ENCODE measurements around the gene CLDN7. TPM values are rescaled to one million over a fixed set of nuclear protein-coding genes. Genes with fewer than 3 reads are reported as not detected.

CLDN7 gene
- total RNA-seq, 1 donor from 2014 or later: 10.5 TPM

DNA sequence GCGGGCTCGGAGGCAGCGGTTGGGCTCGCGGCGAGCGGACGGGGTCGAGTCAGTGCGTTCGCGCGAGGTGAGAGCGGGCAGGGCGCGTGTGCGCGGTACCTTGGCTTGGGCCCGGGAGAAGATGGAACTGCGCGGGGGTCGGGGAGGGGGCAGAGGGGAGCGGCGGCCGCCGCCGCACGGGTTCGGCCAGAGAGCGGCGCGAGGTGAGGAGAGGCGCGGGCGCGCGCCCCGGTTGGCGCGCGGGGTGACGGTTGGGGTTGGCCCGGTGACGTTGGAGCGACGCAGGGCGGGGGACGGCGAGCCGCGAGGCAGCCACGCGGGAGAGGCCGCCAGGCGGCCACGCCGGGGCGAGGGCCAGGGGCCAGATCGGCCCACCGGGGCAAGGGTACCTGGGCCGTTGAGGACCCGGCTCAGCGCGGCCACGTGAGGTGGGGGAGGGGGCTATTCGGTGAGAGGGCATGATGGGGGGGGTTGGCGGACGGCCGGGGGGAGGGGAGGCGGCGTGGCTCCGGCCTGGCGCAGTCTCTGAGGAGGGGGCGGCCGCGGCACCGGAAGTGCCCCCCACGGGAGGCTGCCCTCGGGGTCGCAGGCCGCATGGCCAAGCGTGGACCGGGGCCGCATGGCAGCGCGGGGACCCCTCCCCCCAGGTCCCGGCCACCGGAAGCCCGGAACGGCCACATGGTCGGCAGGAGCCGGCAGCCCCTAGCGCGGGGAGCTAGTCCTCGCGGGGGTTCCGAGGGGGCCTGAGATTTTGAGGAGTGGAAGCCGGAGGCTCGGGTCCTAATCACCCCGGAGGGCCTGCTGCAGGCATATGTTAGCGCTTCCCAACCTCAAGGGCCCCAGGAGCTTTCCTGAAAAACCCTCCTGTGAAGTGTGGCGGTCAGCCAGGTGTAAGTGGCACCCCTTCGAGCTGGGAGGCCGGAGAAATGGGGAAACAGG lies 45.7 kb upstream of the CLDN7 start:
- Histone ChIP-seq H3K9me3 (ENCODE audit: insufficient read depth, low read depth, low read length) (no peaks in the 10 kb centered on the region), H3K4me2 (ENCODE audit: low read length) (peak overlapping the region; percentile 89), H4K20me1 (ENCODE audit: insufficient read depth, low read length) (peaks cover 47% of the 10 kb centered on the region), H3K27ac (ENCODE audit: low read depth, low read length) (peak overlapping the region; percentile 90), H2AFZ (ENCODE audit: low read depth, low read length) (no peak overlapping the region), H3K36me3 (ENCODE audit: insufficient read depth, low read length) (peaks cover 35% of the 10 kb centered on the region), H3K9ac (ENCODE audit: low read length) (peak overlapping the region; percentile 98), H3K79me2 (ENCODE audit: insufficient read depth, low read length) (peaks cover 51% of the 10 kb centered on the region), H3K27me3 (ENCODE audit: insufficient read depth, low read length) (no peaks in the 10 kb centered on the region), H3K4me1 (ENCODE audit: insufficient read depth, low read length) (peaks cover 20% of the 10 kb centered on the region), H3K4me3 (ENCODE audit: insufficient read depth, low read depth, low read length) (peak overlapping the region; percentile 87)
- FAIRE-seq: no peak
- no peak for TF ChIP-seq EZH2 (IDR thresholded peaks at IDR 0.05; ENCODE audit: insufficient read depth, low read length)
- no peak for TF ChIP-seq CTCF (IDR thresholded peaks at IDR 0.05; ENCODE audit: insufficient read depth, low read depth, low read length)
- Mint-ChIP-seq H3K36me3 (ENCODE audit: low read depth, unreplicated experiment) (peaks cover 19% of the 10 kb centered on the region), H3K27me3 (ENCODE audit: low read depth, unreplicated experiment) (no peaks in the 10 kb centered on the region), H3K4me3 (ENCODE audit: unreplicated experiment) (peak overlapping the region; percentile 97), H3K27ac (ENCODE audit: unreplicated experiment) (peak overlapping the region; percentile 97), H3K9me3 (ENCODE audit: unreplicated experiment) (no peaks in the 10 kb centered on the region), H3K4me1 (ENCODE audit: low read depth, unreplicated experiment) (peaks cover 32% of the 10 kb centered on the region)
- no peak for DNase-seq (ENCODE audit: low read depth)

- Histone ChIP-seq H3K36me3 (ENCODE audit: insufficient read depth, low read length) (peaks cover 28% of the 10 kb centered on the region), H3K27ac (ENCODE audit: low read depth, low read length) (peak within 1 kb of the TSS; percentile 90), H3K27me3 (ENCODE audit: insufficient read depth, low read length) (no peaks in the 10 kb centered on the region), H2AFZ (ENCODE audit: low read depth, low read length) (peak within 1 kb of the TSS; percentile 85), H3K4me1 (ENCODE audit: insufficient read depth, low read length) (peaks cover 20% of the 10 kb centered on the region), H3K9me3 (ENCODE audit: insufficient read depth, low read depth, low read length) (no peaks in the 10 kb centered on the region), H3K4me3 (ENCODE audit: insufficient read depth, low read depth, low read length) (peak within 1 kb of the TSS; percentile 87), H3K79me2 (ENCODE audit: insufficient read depth, low read length) (peaks cover 44% of the 10 kb centered on the region), H4K20me1 (ENCODE audit: insufficient read depth, low read length) (peaks cover 38% of the 10 kb centered on the region), H3K4me2 (ENCODE audit: low read length) (peak within 1 kb of the TSS; percentile 89), H3K9ac (ENCODE audit: low read length) (peak within 1 kb of the TSS; percentile 98)
- Mint-ChIP-seq H3K4me1 (ENCODE audit: low read depth, unreplicated experiment) (peaks cover 25% of the 10 kb centered on the region), H3K36me3 (ENCODE audit: low read depth, unreplicated experiment) (peaks cover 14% of the 10 kb centered on the region), H3K4me3 (ENCODE audit: unreplicated experiment) (peak within 1 kb of the TSS; percentile 97), H3K27me3 (ENCODE audit: low read depth, unreplicated experiment) (no peaks in the 10 kb centered on the region), H3K9me3 (ENCODE audit: unreplicated experiment) (no peaks in the 10 kb centered on the region), H3K27ac (ENCODE audit: unreplicated experiment) (peak within 1 kb of the TSS; percentile 97)
- peak; percentile 98 for DNase-seq (ENCODE audit: low read depth)
- TF ChIP-seq CTCF (IDR thresholded peaks at IDR 0.05; ENCODE audit: insufficient read depth, low read depth, low read length) (no peak), EZH2 (IDR thresholded peaks at IDR 0.05; ENCODE audit: insufficient read depth, low read length) (no peak)
- FAIRE-seq: peak; percentile 98
Measured at GRCh38 chr17:7306911-7307685, 44.8 kb upstream of the CLDN7 start, which contains the start of gene EIF5A. EIF5A (plus strand) TSS chr17:7307628; CDS start chr17:7309636, 2,008 bp downstream.
